ENCODE data around the gene SGSM1. TPM values are rescaled to one million over a fixed set of nuclear protein-coding genes. Genes with fewer than 3 reads are reported as not detected.
A peak's percentile ranks its signal among the peaks of the same experiment; 100 is the strongest.

SGSM1 gene
- total and polyA plus RNA-seq, 10 donors: 0.16 to 1.3 (median 0.53) TPM

- intact Hi-C loops (cut with DNase I; ENCODE audit: low total_unique reads): no loop called here
- 64 to 93% (median 75%) methylated on average over 3 of the region's 3 CpGs for WGBS, 5 donors
- H3K27ac ChIP-seq: no peak overlapping the region
- TF ChIP-seq POLR2A (IDR thresholded peaks at IDR 0.05) (no peak), POLR2AphosphoS5 (IDR thresholded peaks at IDR 0.05) (no peak)
- TF ChIP-seq, protein P1, sequence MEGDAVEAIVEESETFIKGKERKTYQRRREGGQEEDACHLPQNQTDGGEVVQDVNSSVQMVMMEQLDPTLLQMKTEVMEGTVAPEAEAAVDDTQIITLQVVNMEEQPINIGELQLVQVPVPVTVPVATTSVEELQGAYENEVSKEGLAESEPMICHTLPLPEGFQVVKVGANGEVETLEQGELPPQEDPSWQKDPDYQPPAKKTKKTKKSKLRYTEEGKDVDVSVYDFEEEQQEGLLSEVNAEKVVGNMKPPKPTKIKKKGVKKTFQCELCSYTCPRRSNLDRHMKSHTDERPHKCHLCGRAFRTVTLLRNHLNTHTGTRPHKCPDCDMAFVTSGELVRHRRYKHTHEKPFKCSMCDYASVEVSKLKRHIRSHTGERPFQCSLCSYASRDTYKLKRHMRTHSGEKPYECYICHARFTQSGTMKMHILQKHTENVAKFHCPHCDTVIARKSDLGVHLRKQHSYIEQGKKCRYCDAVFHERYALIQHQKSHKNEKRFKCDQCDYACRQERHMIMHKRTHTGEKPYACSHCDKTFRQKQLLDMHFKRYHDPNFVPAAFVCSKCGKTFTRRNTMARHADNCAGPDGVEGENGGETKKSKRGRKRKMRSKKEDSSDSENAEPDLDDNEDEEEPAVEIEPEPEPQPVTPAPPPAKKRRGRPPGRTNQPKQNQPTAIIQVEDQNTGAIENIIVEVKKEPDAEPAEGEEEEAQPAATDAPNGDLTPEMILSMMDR (IDR thresholded peaks at IDR 0.05 in 8 of 11, conservative IDR thresholded peaks at IDR 0.05 in 3 of 11): no peak
- H3K27me3 ChIP-seq (replicated peaks in 1 of 7): peaks cover 0 to 4% (median 0%) of the 10 kb centered on the region in 7 donors
- no peak overlapping the region for H3K4me3 ChIP-seq
- no peaks in the 10 kb centered on the region for H3K36me3 ChIP-seq
- peaks cover 0 to 7% (median 0%) of the 10 kb centered on the region in 6 donors for H3K4me1 ChIP-seq
- peaks cover 0 to 8% (median 0%) of the 10 kb centered on the region in 8 donors for H3K9me3 ChIP-seq
- peak; percentile 10 for DNase-seq
Observed at GRCh38 chr22:24843048-24843447, 37.0 kb downstream of the SGSM1 start.

DNA sequence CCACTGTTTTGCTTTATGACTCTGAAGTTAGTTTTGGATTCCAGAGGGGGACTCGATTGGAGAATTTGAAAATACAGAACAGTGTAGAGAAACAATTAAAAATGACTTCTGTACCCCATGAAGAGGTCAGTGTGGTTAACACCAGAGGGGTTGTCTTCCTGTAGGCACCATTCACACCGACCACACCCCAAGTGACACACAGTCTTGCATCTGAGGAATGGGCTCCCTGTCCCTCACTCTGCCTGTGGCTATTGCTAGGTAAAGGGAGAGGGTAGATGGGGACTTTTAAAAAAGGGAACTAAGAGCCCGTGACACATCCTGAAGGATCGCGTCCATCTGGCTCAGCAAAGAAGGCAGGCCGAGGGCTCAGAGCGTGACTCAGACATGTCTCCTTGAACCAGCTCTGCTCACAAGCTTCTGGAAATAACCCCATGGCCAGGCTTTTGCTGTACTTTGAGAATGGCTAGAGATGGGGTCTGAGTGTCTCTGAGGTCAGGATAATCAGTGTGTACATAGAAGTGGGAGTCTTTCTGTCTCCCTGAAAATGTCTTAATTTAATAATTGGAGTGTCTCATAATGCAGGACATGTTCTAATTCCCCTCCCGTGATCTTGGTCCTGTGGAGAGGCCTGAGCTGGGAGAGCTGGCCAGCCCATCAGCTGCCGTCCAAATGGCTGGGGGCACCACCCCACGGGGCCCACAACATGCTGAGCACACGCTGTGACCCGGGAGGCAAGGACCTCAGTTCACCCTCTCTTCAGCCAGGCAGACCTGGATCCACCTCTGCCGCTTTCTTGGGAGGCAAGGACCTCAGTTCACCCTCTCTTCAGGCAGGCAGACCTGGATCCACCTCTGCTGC, 39.3 kb downstream of the SGSM1 start:
- H3K4me3 ChIP-seq: no peak overlapping the region
- 48 to 72% (median 57%) methylated on average over 13 of the region's 13 CpGs for WGBS, 5 donors
- peaks cover 0 to 4% (median 0%) of the 10 kb centered on the region in 7 donors for H3K27me3 ChIP-seq (replicated peaks in 1 of 7)
- intact Hi-C loops (cut with DNase I; ENCODE audit: low total_unique reads): no loop called here
- no peak overlapping the region for H3K27ac ChIP-seq
- DNase-seq: peak; percentile 49
- no peaks in the 10 kb centered on the region for H3K36me3 ChIP-seq
- no peak for TF ChIP-seq POLR2A (IDR thresholded peaks at IDR 0.05)
- TF ChIP-seq, protein P1 (IDR thresholded peaks at IDR 0.05 in 8 of 11, conservative IDR thresholded peaks at IDR 0.05 in 3 of 11): no peak
- H3K9me3 ChIP-seq: no peaks in the 10 kb centered on the region
- peaks cover 0 to 8% (median 0%) of the 10 kb centered on the region in 6 donors for H3K4me1 ChIP-seq

GRCh38 chr22:24847490-24847889, 41.5 kb downstream of the SGSM1 start:
- WGBS, 5 donors: 89 to 99% (median 95%) methylated on average over 5 to 14 of the region's 14 CpGs
- no peaks in the 10 kb centered on the region for H3K9me3 ChIP-seq
- H3K4me1 ChIP-seq: peaks cover 0 to 12% (median 0%) of the 10 kb centered on the region in 6 donors
- H3K36me3 ChIP-seq: no peaks in the 10 kb centered on the region
- intact Hi-C loops (cut with DNase I; ENCODE audit: low total_unique reads): no loop called here
- H3K4me3 ChIP-seq: no peak overlapping the region
- no peak overlapping the region for H3K27ac ChIP-seq
- TF ChIP-seq POLR2A (IDR thresholded peaks at IDR 0.05) (no peak), POLR2AphosphoS5 (IDR thresholded peaks at IDR 0.05) (no peak)
- TF ChIP-seq, protein P1 (IDR thresholded peaks at IDR 0.05 in 8 of 11, conservative IDR thresholded peaks at IDR 0.05 in 3 of 11): no peak
- DNase-seq: peak; percentile 53
- peaks cover 0 to 4% (median 0%) of the 10 kb centered on the region in 7 donors for H3K27me3 ChIP-seq (replicated peaks in 1 of 7)

DNA sequence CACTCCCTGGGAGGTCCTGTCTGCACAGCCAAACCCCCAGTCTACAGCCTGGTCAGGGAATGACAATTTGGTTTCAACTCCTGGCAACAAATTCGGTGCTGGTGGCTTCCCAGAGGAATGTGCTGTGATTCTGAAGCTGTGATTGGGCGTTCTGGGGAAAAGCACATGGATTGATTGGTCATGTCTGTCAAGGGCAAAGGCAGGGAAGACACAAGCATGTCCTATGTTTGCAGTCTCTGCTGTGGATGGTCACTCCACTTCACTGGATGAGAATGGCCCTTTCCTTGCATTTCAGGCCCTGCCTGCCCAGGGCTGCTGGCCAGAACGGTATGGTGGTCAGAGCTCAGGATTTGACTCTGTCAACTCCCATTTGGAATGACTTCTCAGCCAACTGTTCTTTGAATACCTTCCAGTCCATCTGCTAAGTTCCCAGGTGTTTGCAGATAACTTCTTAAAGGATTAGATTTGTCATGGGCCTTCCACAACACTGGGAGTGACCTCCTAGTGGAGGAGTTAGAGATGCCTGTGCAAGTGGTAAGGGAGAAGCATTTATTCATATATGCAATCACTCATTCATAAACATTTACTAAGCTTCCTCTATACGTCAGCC, 42.7 kb downstream of the SGSM1 start:
- no peaks in the 10 kb centered on the region for H3K9me3 ChIP-seq
- WGBS, 5 donors: 62 to 86% (median 77%) methylated on average over 4 of the region's 4 CpGs
- DNase-seq: peak; percentile 8
- H3K27me3 ChIP-seq (replicated peaks in 1 of 7): peaks cover 0 to 4% (median 0%) of the 10 kb centered on the region in 7 donors
- H3K27ac ChIP-seq: no peak overlapping the region
- intact Hi-C loops (cut with DNase I; ENCODE audit: low total_unique reads): no loop called here
- TF ChIP-seq, protein P1 (IDR thresholded peaks at IDR 0.05 in 8 of 11, conservative IDR thresholded peaks at IDR 0.05 in 3 of 11): no peak
- TF ChIP-seq POLR2AphosphoS5 (IDR thresholded peaks at IDR 0.05): no peak
- no peaks in the 10 kb centered on the region for H3K36me3 ChIP-seq
- H3K4me3 ChIP-seq: no peak overlapping the region
- peaks cover 0 to 12% (median 0%) of the 10 kb centered on the region in 6 donors for H3K4me1 ChIP-seq
